Transverse colon (tissue), 4 donors: ENCODE measurements around the gene YWHAQ.

Experiments
- CTCF ChIP-seq, 5 experiments: fragments of 200-600 bp in 3 of 5; fragments of 450-650 bp in 2 of 5; sonication (generic) in 3 of 5; IDR thresholded peaks; 1 replicate in 2 of 5; 2 replicates in 3 of 5; pipeline ENCODE4 v1.5.1; 2016 to 2017; ENCODE audit warnings: antibody characterized with exemption in 5 of 5, inconsistent platforms in 3 of 5, mild to moderate bottlenecking in 2 of 5, moderate library complexity in 1 of 5
- EP300 ChIP-seq: sonication (generic); formaldehyde crosslinking; IDR thresholded peaks from one replicate; pipeline ENCODE4 v1.6.1; 2017; ENCODE audit warnings: antibody characterized with exemption, low read depth
- POLR2A ChIP-seq: fragments of 450-650 bp; IDR thresholded peaks from one replicate; pipeline ENCODE4 v1.6.1; 2016; ENCODE audit warnings: antibody characterized with exemption, mild to moderate bottlenecking, moderate library complexity
- POLR2AphosphoS5 ChIP-seq, 3 donors: sonication (generic); formaldehyde crosslinking; IDR thresholded peaks; one replicate each; pipeline ENCODE4 v1.6.1; 2016; ENCODE audit warnings: antibody characterized with exemption in 3 of 3

- TF ChIP-seq CTCF (IDR thresholded peaks at IDR 0.05) (no peak), POLR2AphosphoS5 (IDR thresholded peaks at IDR 0.05) (no peak), POLR2A (no peak), EP300 (no peak)
Measured at GRCh38 chr2:9666306-9666705, 35.5 kb upstream of the YWHAQ start.
